HG03025 (cell line): ENCODE results near the gene SLC2A10.

Experiments used
- ATAC-seq: cut with Tn5 transposase; IDR thresholded peaks from one replicate; pipeline ENCODE4 v1.9.1; 2021; ENCODE audit warnings: mild to moderate bottlenecking, moderate library complexity; ENCODE audit not compliant: unreplicated experiment, low FRiP score

SLC2A10 gene

GRCh38 chr20:46724343-46724959 is 15.0 kb downstream of the SLC2A10 start:
- no peak for ATAC-seq

- ATAC-seq, result no peak
Observed at GRCh38 chr20:46725186-46726165, 16.0 kb downstream of the SLC2A10 start.

GRCh38 chr20:46731770-46732169 is 22.3 kb downstream of the SLC2A10 start:
- no peak for ATAC-seq

- ATAC-seq, result no peak
Observed at GRCh38 chr20:46735436-46735835, 26.0 kb downstream of the SLC2A10 start.

GRCh38 chr20:46739431-46740213 is 30.2 kb downstream of the SLC2A10 start:
- ATAC-seq, result no peak

- no peak for ATAC-seq
Observed at GRCh38 chr20:46740214-46740609, 30.8 kb downstream of the SLC2A10 start.

GRCh38 chr20:46741924-46742668 is 32.6 kb downstream of the SLC2A10 start:
- no peak for ATAC-seq

- ATAC-seq, result no peak
Observed at GRCh38 chr20:46742669-46743045, 33.2 kb downstream of the SLC2A10 start.

- ATAC-seq, result no peak
Observed at GRCh38 chr20:46743088-46743487, 33.6 kb downstream of the SLC2A10 start.

GRCh38 chr20:46746956-46747526 is 37.6 kb downstream of the SLC2A10 start:
- no peak for ATAC-seq

GRCh38 chr20:46749147-46749546 is 39.7 kb downstream of the SLC2A10 start:
- ATAC-seq, result no peak

- no peak for ATAC-seq
Observed at GRCh38 chr20:46751856-46752255, 42.4 kb downstream of the SLC2A10 start.

- ATAC-seq, result no peak
Observed at GRCh38 chr20:46752728-46753127, 43.3 kb downstream of the SLC2A10 start.

GRCh38 chr20:46755483-46756413 is 46.3 kb downstream of the SLC2A10 start:
- ATAC-seq, result no peak

- no peak for ATAC-seq
Observed at GRCh38 chr20:46756419-46756818, 47.0 kb downstream of the SLC2A10 start.

GRCh38 chr20:46757135-46757534 is 47.7 kb downstream of the SLC2A10 start:
- no peak for ATAC-seq

GRCh38 chr20:46757754-46758678 is 48.6 kb downstream of the SLC2A10 start:
- no peak for ATAC-seq
